ENCODE data around the gene CREG1.

CREG1 gene

DNA sequence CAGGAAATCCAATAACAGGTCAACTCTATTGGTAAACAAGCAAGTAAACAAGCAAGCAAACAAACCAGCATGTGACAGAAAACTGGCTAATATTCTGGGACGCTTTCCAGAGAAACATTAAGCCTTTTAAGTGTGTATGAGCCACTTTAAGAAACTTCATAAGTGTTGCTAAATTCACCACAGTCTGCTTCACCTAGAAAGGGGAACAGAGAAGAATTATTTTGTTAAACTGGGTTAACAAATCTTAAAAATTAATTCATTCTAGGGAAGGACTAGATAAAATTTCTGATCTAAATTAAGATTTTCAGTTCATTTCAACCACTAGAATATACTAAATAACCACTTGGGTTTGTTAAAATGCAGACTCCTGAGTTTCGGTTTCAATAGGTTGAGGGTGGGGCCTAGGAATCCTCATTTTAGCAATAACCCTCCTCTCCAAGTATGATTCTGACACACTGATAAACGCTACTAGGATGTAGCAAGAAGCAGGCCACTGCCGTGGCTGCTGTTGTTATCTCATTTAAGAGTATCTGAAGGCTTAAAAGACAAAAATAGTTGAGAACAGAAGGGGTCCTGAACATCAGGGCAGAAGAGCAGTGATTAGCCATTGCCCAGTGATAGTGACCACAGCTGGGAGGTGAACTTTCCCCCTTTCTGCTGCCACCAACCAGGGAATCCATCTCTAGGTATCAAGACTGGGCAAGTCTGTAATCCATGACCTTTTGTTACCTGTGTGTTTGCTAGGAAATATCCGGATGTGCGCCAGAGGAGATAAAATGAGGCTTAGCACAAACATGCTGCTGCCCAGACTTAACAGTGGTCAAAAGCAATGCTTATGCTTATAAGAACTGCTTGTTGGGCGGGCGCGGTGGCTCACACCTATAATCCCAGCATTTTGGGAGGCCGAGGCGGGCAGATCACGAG, 11.2 kb downstream of the CREG1 start:
- no peak for TF ChIP-seq REST (IDR thresholded peaks at IDR 0.05; ENCODE audit: low read depth)
- no peak for TF ChIP-seq TCF12 (IDR thresholded peaks at IDR 0.05; ENCODE audit: low read depth)
- no peak for TF ChIP-seq ZBTB7A (IDR thresholded peaks at IDR 0.05; ENCODE audit: low read depth)
- TF ChIP-seq CEBPB (IDR thresholded peaks at IDR 0.05), result no peak
- no peak for TF ChIP-seq NFIC (IDR thresholded peaks at IDR 0.05)

DNA sequence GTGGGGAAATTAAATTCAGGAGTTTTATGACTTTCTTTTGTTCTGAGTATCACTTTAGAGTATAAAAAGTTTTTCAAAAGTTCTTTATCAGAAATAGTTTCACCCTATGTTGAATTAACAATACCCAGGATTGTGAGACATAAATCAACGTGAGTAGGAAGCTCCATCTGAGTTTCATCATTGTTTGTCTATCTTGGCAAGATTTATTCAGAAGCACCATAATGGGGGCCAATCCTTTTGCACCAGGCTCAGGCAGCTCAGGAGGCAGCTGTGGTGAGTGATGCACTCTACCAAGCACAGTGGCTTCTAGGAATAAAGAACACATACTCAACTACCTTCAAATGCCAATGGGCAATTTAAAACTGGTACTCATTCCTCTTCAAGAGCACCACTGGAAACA, 12.0 kb downstream of the CREG1 start:
- no peak for TF ChIP-seq CEBPB (IDR thresholded peaks at IDR 0.05)
- TF ChIP-seq EP300 (IDR thresholded peaks at IDR 0.05; ENCODE audit: borderline replicate concordance), result no peak
- no peak for TF ChIP-seq USF1 (IDR thresholded peaks at IDR 0.05)
- no peak for TF ChIP-seq RAD21 (IDR thresholded peaks at IDR 0.05; ENCODE audit: low read depth)
- TF ChIP-seq, protein P1, sequence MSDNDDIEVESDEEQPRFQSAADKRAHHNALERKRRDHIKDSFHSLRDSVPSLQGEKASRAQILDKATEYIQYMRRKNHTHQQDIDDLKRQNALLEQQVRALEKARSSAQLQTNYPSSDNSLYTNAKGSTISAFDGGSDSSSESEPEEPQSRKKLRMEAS (IDR thresholded peaks at IDR 0.05), result no peak
- TF ChIP-seq TEAD4 (IDR thresholded peaks at IDR 0.05), result no peak
- TF ChIP-seq CREB1 (IDR thresholded peaks at IDR 0.05; ENCODE audit: low read depth), result no peak

GRCh38 chr1:167541003-167541402, 12.6 kb downstream of the CREG1 start:
- no peak for TF ChIP-seq CREB1 (IDR thresholded peaks at IDR 0.05; ENCODE audit: low read depth)
- no peak for TF ChIP-seq ZBTB7A (IDR thresholded peaks at IDR 0.05; ENCODE audit: low read depth)
- TF ChIP-seq REST (IDR thresholded peaks at IDR 0.05; ENCODE audit: low read depth), result no peak
- TF ChIP-seq RAD21 (IDR thresholded peaks at IDR 0.05; ENCODE audit: low read depth), result no peak

DNA sequence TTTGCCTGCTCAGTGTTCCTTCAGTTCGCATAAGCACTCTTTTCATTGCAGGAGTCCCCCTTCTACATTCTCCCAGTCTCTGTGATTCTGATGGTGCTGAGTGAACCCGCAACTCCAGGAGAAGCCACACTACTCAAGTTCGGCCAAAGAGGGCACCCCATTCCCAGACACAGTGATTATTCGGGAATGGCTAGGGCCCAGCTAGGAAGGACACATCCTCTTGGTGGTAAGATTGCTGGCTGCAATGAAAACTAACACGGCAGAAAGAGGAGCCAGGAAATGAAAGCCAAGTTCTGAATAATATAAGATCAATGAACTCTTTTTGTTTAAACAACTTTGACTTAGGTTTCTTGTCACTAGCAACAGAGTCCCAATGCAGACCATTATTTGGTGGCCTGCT, 14.9 kb downstream of the CREG1 start:
- no peak for TF ChIP-seq FOXM1 (IDR thresholded peaks at IDR 0.05; ENCODE audit: borderline replicate concordance, low read depth)
- TF ChIP-seq ZBTB7A (IDR thresholded peaks at IDR 0.05; ENCODE audit: low read depth), result no peak
- no peak for TF ChIP-seq REST (IDR thresholded peaks at IDR 0.05; ENCODE audit: low read depth)
- no peak for TF ChIP-seq RAD21 (IDR thresholded peaks at IDR 0.05; ENCODE audit: low read depth)
- no peak for TF ChIP-seq USF1 (IDR thresholded peaks at IDR 0.05)
- TF ChIP-seq TCF12 (IDR thresholded peaks at IDR 0.05; ENCODE audit: low read depth), result no peak
- no peak for TF ChIP-seq TEAD4 (IDR thresholded peaks at IDR 0.05)
- no peak for TF ChIP-seq YY1 (IDR thresholded peaks at IDR 0.05; ENCODE audit: low read depth)
- no peak for TF ChIP-seq EP300 (IDR thresholded peaks at IDR 0.05; ENCODE audit: borderline replicate concordance)
- no peak for TF ChIP-seq CEBPB (IDR thresholded peaks at IDR 0.05)
- no peak for TF ChIP-seq CREB1 (IDR thresholded peaks at IDR 0.05; ENCODE audit: low read depth)
- TF ChIP-seq, protein P1 (IDR thresholded peaks at IDR 0.05), result no peak
- no peak for TF ChIP-seq TAF1 (IDR thresholded peaks at IDR 0.05; ENCODE audit: low read depth)

GRCh38 chr1:167533851-167534300, 19.7 kb downstream of the CREG1 start:
- TF ChIP-seq RAD21 (IDR thresholded peaks at IDR 0.05; ENCODE audit: low read depth) (peak; percentile 78), TAF1 (IDR thresholded peaks at IDR 0.05; ENCODE audit: low read depth) (no peak), FOXM1 (IDR thresholded peaks at IDR 0.05; ENCODE audit: borderline replicate concordance, low read depth) (no peak), TEAD4 (IDR thresholded peaks at IDR 0.05) (peak; percentile 18; the same call in 1 of the 2 replicates), USF1 (IDR thresholded peaks at IDR 0.05) (no peak), CREB1 (IDR thresholded peaks at IDR 0.05; ENCODE audit: low read depth) (no peak), TCF12 (IDR thresholded peaks at IDR 0.05; ENCODE audit: low read depth) (no peak), EP300 (IDR thresholded peaks at IDR 0.05; ENCODE audit: borderline replicate concordance) (no peak), CEBPB (IDR thresholded peaks at IDR 0.05) (no peak), EGR1 (IDR thresholded peaks at IDR 0.05) (no peak), ZBTB7A (IDR thresholded peaks at IDR 0.05; ENCODE audit: low read depth) (no peak)
- TF ChIP-seq, protein P1 (IDR thresholded peaks at IDR 0.05), result no peak
